SK-N-SH treated with all-trans-retinoic acid at 6 μM for 48 hours (cell line): Measurements from ENCODE around the gene SERPINA1.

Source experiments
- BACH2 ChIP-seq: fragments of 250-450 bp; sonication (Bioruptor Pico); IDR thresholded peaks from 2 replicates; pipeline ENCODE4 v1.9.0; 2021; ENCODE audit warnings: mild to moderate bottlenecking, borderline replicate concordance
- PPARA ChIP-seq: fragments of 250-450 bp; sonication (Bioruptor Pico); IDR thresholded peaks from 2 replicates; pipeline ENCODE4 v1.5.0; 2020; ENCODE audit warnings: mild to moderate bottlenecking, borderline replicate concordance
- RARB ChIP-seq: fragments of 250-450 bp; sonication (Bioruptor Pico); IDR thresholded peaks from 2 replicates; pipeline ENCODE4 v1.8.0; 2021; ENCODE audit warnings: mild to moderate bottlenecking, moderate library complexity
- SNAI2 ChIP-seq: fragments of 250-450 bp; sonication (Bioruptor Pico); IDR thresholded peaks from 2 replicates; pipeline ENCODE4 v1.5.0; 2020; ENCODE audit warnings: mild to moderate bottlenecking, moderate library complexity
- TCF4 ChIP-seq: fragments of 250-450 bp; sonication (Bioruptor Pico); IDR thresholded peaks from 2 replicates; pipeline ENCODE4 v1.8.0; 2021; ENCODE audit warnings: mild to moderate bottlenecking, moderate library complexity, borderline replicate concordance
- ZFP3 ChIP-seq: fragments of 250-450 bp; sonication (Bioruptor Pico); IDR thresholded peaks from 2 replicates; pipeline ENCODE4 v1.5.0; 2020; ENCODE audit warnings: mild to moderate bottlenecking, moderate library complexity
- ZNF565 ChIP-seq: fragments of 450-650 bp; formaldehyde crosslinking; conservative IDR thresholded peaks from 2 replicates; pipeline ENCODE4 v1.5.0; 2020; ENCODE audit warnings: low read depth, mild to moderate bottlenecking, moderate library complexity
- ZNF70 ChIP-seq: fragments of 450-650 bp; formaldehyde crosslinking; IDR thresholded peaks from 2 replicates; pipeline ENCODE4 v1.5.0; 2020; ENCODE audit warnings: mild to moderate bottlenecking, moderate library complexity
- ZNF8 ChIP-seq: fragments of 450-650 bp; formaldehyde crosslinking; IDR thresholded peaks from 2 replicates; pipeline ENCODE4 v1.5.0; 2020; ENCODE audit warnings: mild to moderate bottlenecking, moderate library complexity
- TF ChIP-seq, protein P1 (sequence below): fragments of 250-450 bp; sonication (Bioruptor Pico); IDR thresholded peaks from 2 replicates; pipeline ENCODE4 v1.8.0; 2021; ENCODE audit warnings: low read depth, mild to moderate bottlenecking, moderate library complexity, borderline replicate concordance
- TF ChIP-seq, protein P2 (sequence below): fragments of 250-450 bp; sonication (Bioruptor Pico); IDR thresholded peaks from 2 replicates; pipeline ENCODE4 v1.5.0; 2020; ENCODE audit warnings: mild to moderate bottlenecking, moderate library complexity
- TF ChIP-seq, protein P3 (sequence below): fragments of 250-450 bp; sonication (Bioruptor Pico); IDR thresholded peaks from 2 replicates; pipeline ENCODE4 v1.5.1; 2021; ENCODE audit warnings: mild to moderate bottlenecking, moderate library complexity

DNA sequence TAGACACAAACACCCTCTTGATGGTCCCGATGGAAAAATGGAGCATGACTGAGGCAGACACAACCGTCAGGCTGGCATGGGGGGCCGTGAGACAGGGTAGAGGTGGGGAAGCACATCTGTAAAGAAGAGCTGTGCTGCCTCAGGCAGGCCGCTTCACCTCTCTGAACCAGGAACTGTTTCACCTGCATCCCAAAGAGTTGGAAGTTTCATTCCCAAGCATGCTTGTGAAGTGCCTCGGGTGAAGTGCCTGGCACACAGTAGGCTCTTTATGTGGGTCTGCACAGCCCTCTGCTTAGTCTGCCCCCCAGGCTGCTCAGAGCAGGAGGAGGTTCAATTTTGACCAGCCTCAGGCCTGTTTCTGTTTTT, 685 bp upstream of the SERPINA1 start:
- no peak for TF ChIP-seq ZNF70 (CRISPR knock-in tag)
- no peak for TF ChIP-seq ZFP3
- TF ChIP-seq, protein P1, sequence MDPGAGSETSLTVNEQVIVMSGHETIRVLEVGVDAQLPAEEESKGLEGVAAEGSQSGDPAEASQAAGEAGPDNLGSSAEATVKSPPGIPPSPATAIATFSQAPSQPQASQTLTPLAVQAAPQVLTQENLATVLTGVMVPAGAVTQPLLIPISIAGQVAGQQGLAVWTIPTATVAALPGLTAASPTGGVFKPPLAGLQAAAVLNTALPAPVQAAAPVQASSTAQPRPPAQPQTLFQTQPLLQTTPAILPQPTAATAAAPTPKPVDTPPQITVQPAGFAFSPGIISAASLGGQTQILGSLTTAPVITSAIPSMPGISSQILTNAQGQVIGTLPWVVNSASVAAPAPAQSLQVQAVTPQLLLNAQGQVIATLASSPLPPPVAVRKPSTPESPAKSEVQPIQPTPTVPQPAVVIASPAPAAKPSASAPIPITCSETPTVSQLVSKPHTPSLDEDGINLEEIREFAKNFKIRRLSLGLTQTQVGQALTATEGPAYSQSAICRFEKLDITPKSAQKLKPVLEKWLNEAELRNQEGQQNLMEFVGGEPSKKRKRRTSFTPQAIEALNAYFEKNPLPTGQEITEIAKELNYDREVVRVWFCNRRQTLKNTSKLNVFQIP, result no peak
- TF ChIP-seq, protein P2, sequence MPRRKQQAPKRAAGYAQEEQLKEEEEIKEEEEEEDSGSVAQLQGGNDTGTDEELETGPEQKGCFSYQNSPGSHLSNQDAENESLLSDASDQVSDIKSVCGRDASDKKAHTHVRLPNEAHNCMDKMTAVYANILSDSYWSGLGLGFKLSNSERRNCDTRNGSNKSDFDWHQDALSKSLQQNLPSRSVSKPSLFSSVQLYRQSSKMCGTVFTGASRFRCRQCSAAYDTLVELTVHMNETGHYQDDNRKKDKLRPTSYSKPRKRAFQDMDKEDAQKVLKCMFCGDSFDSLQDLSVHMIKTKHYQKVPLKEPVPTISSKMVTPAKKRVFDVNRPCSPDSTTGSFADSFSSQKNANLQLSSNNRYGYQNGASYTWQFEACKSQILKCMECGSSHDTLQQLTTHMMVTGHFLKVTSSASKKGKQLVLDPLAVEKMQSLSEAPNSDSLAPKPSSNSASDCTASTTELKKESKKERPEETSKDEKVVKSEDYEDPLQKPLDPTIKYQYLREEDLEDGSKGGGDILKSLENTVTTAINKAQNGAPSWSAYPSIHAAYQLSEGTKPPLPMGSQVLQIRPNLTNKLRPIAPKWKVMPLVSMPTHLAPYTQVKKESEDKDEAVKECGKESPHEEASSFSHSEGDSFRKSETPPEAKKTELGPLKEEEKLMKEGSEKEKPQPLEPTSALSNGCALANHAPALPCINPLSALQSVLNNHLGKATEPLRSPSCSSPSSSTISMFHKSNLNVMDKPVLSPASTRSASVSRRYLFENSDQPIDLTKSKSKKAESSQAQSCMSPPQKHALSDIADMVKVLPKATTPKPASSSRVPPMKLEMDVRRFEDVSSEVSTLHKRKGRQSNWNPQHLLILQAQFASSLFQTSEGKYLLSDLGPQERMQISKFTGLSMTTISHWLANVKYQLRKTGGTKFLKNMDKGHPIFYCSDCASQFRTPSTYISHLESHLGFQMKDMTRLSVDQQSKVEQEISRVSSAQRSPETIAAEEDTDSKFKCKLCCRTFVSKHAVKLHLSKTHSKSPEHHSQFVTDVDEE (CRISPR knock-in tag), result no peak
- no peak for TF ChIP-seq PPARA (CRISPR knock-in tag)
- TF ChIP-seq TCF4 (CRISPR knock-in tag), result no peak
- no peak for TF ChIP-seq SNAI2 (CRISPR knock-in tag)
- no peak for TF ChIP-seq ZNF565
- no peak for TF ChIP-seq RARB (CRISPR knock-in tag)
- TF ChIP-seq, protein P3, sequence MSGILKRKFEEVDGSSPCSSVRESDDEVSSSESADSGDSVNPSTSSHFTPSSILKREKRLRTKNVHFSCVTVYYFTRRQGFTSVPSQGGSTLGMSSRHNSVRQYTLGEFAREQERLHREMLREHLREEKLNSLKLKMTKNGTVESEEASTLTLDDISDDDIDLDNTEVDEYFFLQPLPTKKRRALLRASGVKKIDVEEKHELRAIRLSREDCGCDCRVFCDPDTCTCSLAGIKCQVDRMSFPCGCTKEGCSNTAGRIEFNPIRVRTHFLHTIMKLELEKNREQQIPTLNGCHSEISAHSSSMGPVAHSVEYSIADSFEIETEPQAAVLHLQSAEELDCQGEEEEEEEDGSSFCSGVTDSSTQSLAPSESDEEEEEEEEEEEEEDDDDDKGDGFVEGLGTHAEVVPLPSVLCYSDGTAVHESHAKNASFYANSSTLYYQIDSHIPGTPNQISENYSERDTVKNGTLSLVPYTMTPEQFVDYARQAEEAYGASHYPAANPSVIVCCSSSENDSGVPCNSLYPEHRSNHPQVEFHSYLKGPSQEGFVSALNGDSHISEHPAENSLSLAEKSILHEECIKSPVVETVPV (CRISPR knock-in tag), result no peak
- TF ChIP-seq BACH2 (CRISPR knock-in tag), result no peak
- TF ChIP-seq ZNF8 (CRISPR knock-in tag), result no peak
